Spleen (tissue), 7 donors: ENCODE data around the gene CHL1.

ENCODE experiments used
- CTCF ChIP-seq, 11 experiments: fragments of 200-600 bp in 7 of 11; fragments of 450-650 bp in 4 of 11; sonication (generic) in 4 of 11; IDR thresholded peaks in 8 of 11; conservative IDR thresholded peaks in 3 of 11; 1 replicate in 7 of 11; 2 replicates in 4 of 11; pipeline versions ENCODE4 v1.4.0 to v1.8.0; 2016 to 2021; ENCODE audit warnings: antibody characterized with exemption in 11 of 11, inconsistent platforms in 4 of 11, mild to moderate bottlenecking in 1 of 11
- POLR2AphosphoS5 ChIP-seq, 3 donors: sonication (generic); formaldehyde crosslinking; IDR thresholded peaks; one replicate each; pipeline ENCODE4 v1.5.1; 2017; ENCODE audit warnings: antibody characterized with exemption in 3 of 3
- donor health status: DM: no; HTN: no; CAD: no; lungs with moderate emphysema.
- donor health status: DM: no; HTN: no; CAD: no.
- donor health status: DM: no; HTN: no; CAD: no.

GRCh38 chr3:243356-243725 lies 46.8 kb downstream of the CHL1 start:
- TF ChIP-seq POLR2AphosphoS5 (IDR thresholded peaks at IDR 0.05) (no peak), CTCF (IDR thresholded peaks at IDR 0.05 in 8 of 11, conservative IDR thresholded peaks at IDR 0.05 in 3 of 11) (no peak)
